GM12865 (cell line): ENCODE results near the gene ANKFN1.
A peak's percentile ranks its signal among the peaks of the same experiment; 100 is the strongest.

Source experiments
- DNase-seq: peaks from one replicate; pipeline ENCODE4 v3.0.0; 2010; ENCODE audit warnings: low read depth
- H3K4me3 ChIP-seq: 2 replicates; pipeline ENCODE4 v1.5.1; 2011; ENCODE audit warnings: mild to moderate bottlenecking, low read depth, low read length, control low read depth
- TF ChIP-seq, protein P1 (sequence below): IDR thresholded peaks from 2 replicates; pipeline ENCODE4 v1.5.1; 2011; ENCODE audit warnings: low read length, control low read depth, low read depth, inconsistent platforms; ENCODE audit not compliant: insufficient read depth; ENCODE audit errors: missing control alignments

The ANKFN1 gene

DNA sequence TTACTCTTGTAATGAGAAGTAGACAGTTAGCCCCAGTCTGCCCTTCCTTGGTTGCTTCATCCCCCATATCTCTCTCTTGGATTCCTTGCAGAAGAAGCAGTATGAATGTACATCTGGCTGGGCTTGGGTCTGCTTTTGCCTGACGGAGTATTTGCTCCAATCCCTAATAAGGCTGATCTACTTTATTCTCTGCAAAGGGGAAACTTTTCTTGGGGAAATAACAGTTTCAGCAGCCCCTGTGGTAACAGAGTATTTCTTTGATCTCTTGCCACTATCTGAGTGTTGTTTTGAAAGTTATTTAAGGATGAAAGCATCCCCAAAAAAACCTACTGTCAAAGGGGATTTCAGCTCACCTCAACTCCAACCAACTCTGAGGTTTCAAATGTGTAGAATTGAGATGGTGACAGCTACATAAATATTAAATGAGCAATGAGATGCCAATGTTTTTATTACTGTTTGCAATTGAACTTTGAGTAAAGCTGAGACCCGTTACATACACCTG is 271.3 kb downstream of the ANKFN1 start:
- DNase-seq = peak; percentile 61

DNA sequence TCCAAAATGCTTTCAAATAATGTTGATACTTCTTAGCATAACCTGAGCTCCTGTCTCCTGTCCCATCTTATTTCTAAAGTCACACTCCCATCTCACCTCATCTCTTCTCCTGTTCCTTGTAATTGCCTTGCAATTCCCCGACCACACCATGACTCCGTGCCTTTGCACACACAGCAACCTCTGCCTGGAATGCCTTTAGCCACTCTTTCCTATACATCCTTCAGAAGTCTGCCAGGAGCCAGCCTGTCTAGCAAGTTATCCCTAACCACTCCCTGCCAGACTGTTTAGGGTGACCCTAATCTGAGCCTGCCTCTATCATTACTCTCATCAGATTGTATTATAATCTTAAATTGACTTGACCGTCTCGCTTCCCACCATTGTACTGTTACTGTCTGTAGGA is 272.2 kb downstream of the ANKFN1 start:
- no peak for DNase-seq
- TF ChIP-seq, protein P1, sequence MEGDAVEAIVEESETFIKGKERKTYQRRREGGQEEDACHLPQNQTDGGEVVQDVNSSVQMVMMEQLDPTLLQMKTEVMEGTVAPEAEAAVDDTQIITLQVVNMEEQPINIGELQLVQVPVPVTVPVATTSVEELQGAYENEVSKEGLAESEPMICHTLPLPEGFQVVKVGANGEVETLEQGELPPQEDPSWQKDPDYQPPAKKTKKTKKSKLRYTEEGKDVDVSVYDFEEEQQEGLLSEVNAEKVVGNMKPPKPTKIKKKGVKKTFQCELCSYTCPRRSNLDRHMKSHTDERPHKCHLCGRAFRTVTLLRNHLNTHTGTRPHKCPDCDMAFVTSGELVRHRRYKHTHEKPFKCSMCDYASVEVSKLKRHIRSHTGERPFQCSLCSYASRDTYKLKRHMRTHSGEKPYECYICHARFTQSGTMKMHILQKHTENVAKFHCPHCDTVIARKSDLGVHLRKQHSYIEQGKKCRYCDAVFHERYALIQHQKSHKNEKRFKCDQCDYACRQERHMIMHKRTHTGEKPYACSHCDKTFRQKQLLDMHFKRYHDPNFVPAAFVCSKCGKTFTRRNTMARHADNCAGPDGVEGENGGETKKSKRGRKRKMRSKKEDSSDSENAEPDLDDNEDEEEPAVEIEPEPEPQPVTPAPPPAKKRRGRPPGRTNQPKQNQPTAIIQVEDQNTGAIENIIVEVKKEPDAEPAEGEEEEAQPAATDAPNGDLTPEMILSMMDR = no peak
- H3K4me3 ChIP-seq = no peak overlapping the region

More for the DNA sequence above, 271.3 kb downstream of the ANKFN1 start:
- H3K4me3 ChIP-seq = no peak overlapping the region
- TF ChIP-seq, protein P1 = no peak

DNA sequence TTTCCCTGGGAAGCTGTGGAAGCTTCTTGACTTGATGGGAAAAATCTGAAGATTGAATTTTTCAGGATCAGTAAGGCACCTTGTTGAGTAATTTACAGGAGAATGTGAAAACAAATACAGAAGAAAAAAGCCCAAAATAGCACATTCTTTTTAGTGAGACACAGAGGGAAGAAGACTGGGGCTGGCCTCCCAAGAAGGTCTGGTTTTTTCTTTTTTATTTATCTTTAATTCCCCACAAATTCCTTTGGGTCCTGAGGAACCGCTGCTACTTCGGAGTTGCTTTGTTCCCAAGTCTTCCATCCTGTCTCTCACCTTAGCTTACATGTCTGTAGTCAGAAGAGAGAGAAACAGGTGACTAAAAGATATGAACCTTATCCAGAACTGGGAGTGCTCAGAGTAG is 273.6 kb downstream of the ANKFN1 start:
- no peak for DNase-seq
- TF ChIP-seq, protein P1 = no peak
- H3K4me3 ChIP-seq = no peak overlapping the region

DNA sequence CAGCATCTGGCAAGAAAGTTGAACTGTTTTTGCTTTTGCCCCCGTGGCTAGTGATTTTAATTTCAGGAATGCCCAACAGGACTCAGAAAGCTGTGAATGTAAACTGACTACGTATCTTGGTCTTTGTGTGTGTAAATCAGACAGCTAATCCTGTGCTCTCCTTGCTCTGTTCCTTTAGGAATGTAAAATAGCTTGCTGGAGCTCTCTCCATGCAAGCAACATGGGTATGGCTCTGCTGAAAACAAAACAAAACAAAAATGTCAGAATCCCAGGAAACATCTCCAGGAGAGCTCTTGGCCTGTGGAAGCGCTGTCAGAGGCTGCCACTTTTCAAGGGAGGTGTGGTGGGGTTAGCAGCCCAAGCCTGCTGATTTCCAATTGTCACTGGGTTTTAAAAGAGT is 278.5 kb downstream of the ANKFN1 start:
- no peak for DNase-seq

DNA sequence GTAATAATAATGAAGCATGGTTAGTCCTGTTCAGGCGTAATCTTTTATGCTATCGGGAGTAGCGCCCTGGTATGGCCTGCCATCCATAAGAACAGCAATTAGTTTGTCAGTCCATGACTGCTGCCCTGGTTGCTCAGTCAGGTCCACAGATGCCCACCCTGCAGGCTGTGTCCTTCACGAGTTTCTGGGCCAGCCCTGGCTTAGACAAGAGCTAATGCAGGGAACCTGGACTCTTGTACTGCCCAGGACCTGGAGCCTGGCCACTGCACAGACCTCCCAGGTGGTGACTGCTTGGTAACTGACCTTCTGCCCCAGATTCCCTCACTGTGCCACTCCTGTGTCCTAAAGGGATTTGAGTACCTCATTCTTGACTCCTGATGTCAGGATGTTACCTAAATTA is 279.2 kb downstream of the ANKFN1 start:
- DNase-seq = no peak
- TF ChIP-seq, protein P1 = no peak
- H3K4me3 ChIP-seq = no peak overlapping the region

More for the DNA sequence above, 278.5 kb downstream of the ANKFN1 start:
- TF ChIP-seq, protein P1 = no peak
- H3K4me3 ChIP-seq = no peak overlapping the region

DNA sequence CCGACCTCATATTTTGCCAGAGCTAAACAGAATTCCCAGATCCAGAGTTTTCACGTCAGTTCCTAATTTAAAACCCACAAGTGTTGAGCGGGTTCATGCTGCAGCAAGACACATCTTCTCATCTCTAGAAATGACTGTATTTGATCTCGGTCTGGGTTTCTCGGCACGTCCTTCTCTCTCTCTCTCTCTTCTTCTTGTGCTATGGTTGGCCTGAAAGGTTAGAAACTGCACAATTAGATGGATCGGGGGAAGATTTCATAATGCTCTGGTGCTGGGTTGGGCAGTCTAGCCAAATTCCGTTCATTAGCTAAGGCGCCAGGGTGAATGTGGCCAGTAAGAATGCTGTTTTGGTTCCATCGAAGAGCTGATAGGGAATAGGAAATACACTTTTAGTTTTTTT is 281.3 kb downstream of the ANKFN1 start:
- H3K4me3 ChIP-seq = no peak overlapping the region
- peak; percentile 58 for DNase-seq

DNA sequence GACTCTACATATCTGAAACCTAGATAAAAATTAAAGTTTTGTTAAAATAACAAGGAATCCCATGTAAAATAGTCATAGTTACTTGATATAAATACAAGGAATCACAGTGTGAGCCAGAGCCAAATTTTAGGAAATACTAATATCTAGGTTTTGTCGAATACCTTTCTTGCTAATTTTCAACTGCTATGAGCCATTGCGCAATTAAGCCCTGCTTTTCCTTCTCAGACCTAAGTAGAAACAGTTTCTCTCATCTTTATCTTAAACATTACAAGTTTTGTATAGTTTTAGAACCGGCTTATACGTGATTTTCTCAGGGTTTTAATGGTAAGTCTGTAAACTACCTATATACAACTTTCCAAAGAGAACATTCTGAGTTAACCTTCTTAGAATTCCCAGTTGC is 282.9 kb downstream of the ANKFN1 start:
- no peak for DNase-seq
- TF ChIP-seq, protein P1 = no peak
- no peak overlapping the region for H3K4me3 ChIP-seq

More for the DNA sequence above, 281.3 kb downstream of the ANKFN1 start:
- TF ChIP-seq, protein P1 = no peak
